ENCODE results near the gene ADCY4. TPM values are rescaled to one million over a fixed set of nuclear protein-coding genes. Genes with fewer than 3 reads are reported as not detected.

The ADCY4 gene
- total RNA-seq, 6 experiments from 2014 or later, result 2.3 to 7.2 (median 3.9) TPM

DNA sequence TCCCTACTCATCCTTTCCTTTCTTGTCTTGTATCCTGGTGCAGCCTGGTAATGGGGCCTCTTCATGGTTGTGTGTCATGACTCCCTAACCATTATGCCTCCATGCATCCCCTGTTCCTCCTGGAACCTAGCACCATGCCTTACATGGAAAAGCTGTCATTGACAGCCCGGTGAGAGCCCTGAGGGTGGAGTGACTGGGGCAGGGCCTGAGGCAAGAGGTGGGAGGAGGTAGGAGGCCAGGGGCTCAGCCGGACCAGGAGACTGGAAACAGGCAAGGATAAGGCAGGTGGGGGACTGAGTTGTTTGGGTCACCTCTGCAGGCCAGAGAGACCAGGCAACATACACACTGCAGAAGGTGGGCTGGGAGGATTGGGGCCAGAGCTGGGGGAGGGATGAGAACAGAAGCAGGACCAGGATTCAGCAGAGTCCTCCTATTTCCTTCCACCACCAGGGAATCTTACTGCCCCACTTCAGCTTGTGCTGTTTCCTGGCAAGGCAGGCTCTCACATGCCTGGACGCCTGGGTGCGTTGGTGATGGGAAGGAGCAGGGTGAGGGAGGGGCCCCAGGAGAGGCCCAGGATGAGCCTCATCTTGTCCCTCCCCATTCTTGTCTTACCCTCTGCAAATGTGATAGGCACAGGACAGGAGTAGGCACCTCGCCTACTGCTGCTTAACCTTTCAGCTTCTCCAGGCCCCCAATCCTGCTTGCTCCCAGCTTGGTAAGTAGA, 25.2 kb downstream of the ADCY4 start, which contains the start of gene LTB4R2:
Gene LTB4R2 (plus strand): TSS at position 603 of the 727 bp plus-strand sequence. CDS start 525 bp downstream, outside the sequence.
- TF ChIP-seq POLR2A (IDR thresholded peaks at IDR 0.05), result no peak
- no peak for TF ChIP-seq CTCF (IDR thresholded peaks at IDR 0.05)
- H3K9me3 ChIP-seq, result no peaks in the 10 kb centered on the region
- DNase-seq (peak in 1 of 3 donors; percentile 53), ATAC-seq (no peak)
- intact Hi-C loops (cut with DNase I), result no loop called here
- no peaks in the 10 kb centered on the region for H3K27me3 ChIP-seq
- 78% methylated on average over 2 of the region's 5 CpGs for WGBS (ENCODE audit: insufficient coverage, low coverage, low lambda C conversion rate, missing lambda C conversion rate)
- peaks cover 0 to 70% (median 31%) of the 10 kb centered on the region in 4 donors for H3K4me1 ChIP-seq
- peaks cover 0 to 22% (median 13%) of the 10 kb centered on the region in 4 donors for H3K36me3 ChIP-seq
- H3K4me3 ChIP-seq, result peak within 1 kb of the TSS; percentile 43 to 64 (median 48)
- H3K27ac ChIP-seq, result peak within 1 kb of the TSS; percentile 80 to 98 (median 93)

- Histone ChIP-seq H3K4me1 (peaks cover 0 to 82% (median 36%) of the 10 kb centered on the region in 4 donors), H3K36me3 (peaks cover 4 to 34% (median 17%) of the 10 kb centered on the region in 4 donors), H3K27me3 (no peaks in the 10 kb centered on the region), H3K27ac (peak overlapping the region; percentile 78 to 98 (median 93)), H3K9me3 (no peaks in the 10 kb centered on the region), H3K4me3 (peak overlapping the region in 2 of 3 donors; percentile 20 to 65)
- intact Hi-C loops (cut with DNase I), result no loop called here
- WGBS (ENCODE audit: insufficient coverage, low coverage, low lambda C conversion rate, missing lambda C conversion rate), result 45% methylated on average over 5 of the region's 7 CpGs
- DNase-seq (peak in 2 of 3 donors; percentile 58 to 73), ATAC-seq (no peak)
- TF ChIP-seq CTCF (IDR thresholded peaks at IDR 0.05), result no peak
- no peak for TF ChIP-seq POLR2A (IDR thresholded peaks at IDR 0.05)
Observed at GRCh38 chr14:24308342-24309124, 26.3 kb downstream of the ADCY4 start.

DNA sequence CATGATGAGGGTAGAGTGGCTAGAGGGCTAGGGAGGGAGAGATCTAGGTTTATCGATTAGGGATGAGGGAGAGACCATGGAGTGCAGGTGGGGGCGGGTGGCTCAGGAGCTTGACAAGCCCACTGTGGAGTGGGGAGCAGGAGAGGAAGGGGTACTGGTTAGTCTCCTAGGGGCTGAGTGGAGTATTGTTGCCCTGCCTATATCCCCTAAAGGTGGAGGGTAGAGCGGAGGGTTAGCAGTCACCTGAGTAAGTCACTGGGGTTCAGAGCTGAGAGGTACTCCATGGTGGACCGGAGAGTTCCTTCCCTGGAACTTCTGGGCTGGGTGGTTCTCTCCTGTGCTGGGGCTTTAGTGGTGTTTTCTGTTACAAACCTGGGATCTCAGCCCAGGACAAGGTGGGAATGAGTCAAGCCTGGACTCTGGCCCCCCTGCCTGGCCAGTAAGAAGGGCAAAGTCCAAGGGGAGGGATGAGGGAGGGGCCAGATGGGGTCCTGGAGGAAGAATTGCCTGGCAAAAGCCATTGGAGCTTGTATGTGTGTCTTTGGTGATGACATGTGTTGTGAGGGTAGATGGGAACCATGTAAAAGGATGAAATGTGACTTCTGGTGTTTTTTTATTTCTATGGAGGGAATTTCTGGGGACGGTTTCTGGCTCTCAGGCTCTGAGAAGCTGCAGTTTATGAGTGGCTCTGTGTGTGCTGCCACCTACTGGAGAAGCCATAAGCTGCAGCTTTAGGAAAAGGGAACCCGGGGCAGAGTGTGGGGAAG, 27.1 kb downstream of the ADCY4 start, which contains the start of gene CIDEB:
Gene CIDEB (minus strand): TSS at position 403 of the 767 bp plus-strand sequence. CDS start 119 bp downstream, at position 284.
- H3K9me3 ChIP-seq, result no peaks in the 10 kb centered on the region
- TF ChIP-seq CTCF (IDR thresholded peaks at IDR 0.05), result peak; percentile 84 to 97 (median 92)
- peak; percentile 93 for TF ChIP-seq POLR2A (IDR thresholded peaks at IDR 0.05)
- WGBS (ENCODE audit: insufficient coverage, low coverage, low lambda C conversion rate, missing lambda C conversion rate), result 24% methylated on average over 6 of the region's 6 CpGs
- peak within 1 kb of the TSS; percentile 78 to 98 (median 93) for H3K27ac ChIP-seq
- peak within 1 kb of the TSS; percentile 41 to 68 (median 65) for H3K4me3 ChIP-seq
- peaks cover 4 to 38% (median 17%) of the 10 kb centered on the region in 4 donors for H3K36me3 ChIP-seq
- DNase-seq (peak; percentile 80 to 92 (median 85)), ATAC-seq (peak; percentile 56 to 75 (median 72))
- intact Hi-C loops (cut with DNase I), result no loop called here
- peaks cover 0 to 88% (median 38%) of the 10 kb centered on the region in 4 donors for H3K4me1 ChIP-seq
- no peaks in the 10 kb centered on the region for H3K27me3 ChIP-seq

DNA sequence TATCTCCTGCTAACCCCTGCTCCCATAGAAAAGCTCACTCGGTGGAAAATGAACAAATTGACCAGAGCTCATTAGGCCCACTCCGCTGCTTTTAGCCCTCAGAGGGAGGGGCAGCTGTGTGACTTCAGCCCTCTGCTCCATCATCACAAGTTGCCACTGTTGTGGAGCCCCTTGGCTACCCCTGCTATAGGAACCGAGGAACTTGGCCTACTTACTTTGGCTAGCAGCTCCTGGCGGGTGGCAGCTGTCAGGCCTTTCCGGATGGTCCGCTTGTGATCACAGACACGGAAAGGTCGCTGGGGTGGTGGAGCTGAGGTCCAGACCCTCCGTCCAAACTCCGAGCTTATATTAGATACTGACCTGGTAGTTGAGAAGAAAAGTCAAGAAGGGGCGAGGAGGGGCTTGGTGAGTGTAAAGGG, 27.7 kb downstream of the ADCY4 start:
- Histone ChIP-seq H3K27me3 (no peaks in the 10 kb centered on the region), H3K9me3 (no peaks in the 10 kb centered on the region), H3K4me3 (peak overlapping the region; percentile 41 to 68 (median 65)), H3K27ac (peak overlapping the region; percentile 78 to 98 (median 93)), H3K36me3 (peaks cover 4 to 44% (median 18%) of the 10 kb centered on the region in 4 donors), H3K4me1 (peaks cover 0 to 86% (median 39%) of the 10 kb centered on the region in 4 donors)
- 34% methylated on average over 10 of the region's 11 CpGs for WGBS (ENCODE audit: insufficient coverage, low coverage, low lambda C conversion rate, missing lambda C conversion rate)
- ATAC-seq (no peak), DNase-seq (peak in 1 of 3 donors; percentile 53)
- no peak for TF ChIP-seq POLR2A (IDR thresholded peaks at IDR 0.05)
- TF ChIP-seq CTCF (IDR thresholded peaks at IDR 0.05), result no peak
- intact Hi-C loops (cut with DNase I), result no loop called here

Data from right lobe of liver (tissue), 6 donors.